Measurements from ENCODE around the gene IL13RA2.

DNA sequence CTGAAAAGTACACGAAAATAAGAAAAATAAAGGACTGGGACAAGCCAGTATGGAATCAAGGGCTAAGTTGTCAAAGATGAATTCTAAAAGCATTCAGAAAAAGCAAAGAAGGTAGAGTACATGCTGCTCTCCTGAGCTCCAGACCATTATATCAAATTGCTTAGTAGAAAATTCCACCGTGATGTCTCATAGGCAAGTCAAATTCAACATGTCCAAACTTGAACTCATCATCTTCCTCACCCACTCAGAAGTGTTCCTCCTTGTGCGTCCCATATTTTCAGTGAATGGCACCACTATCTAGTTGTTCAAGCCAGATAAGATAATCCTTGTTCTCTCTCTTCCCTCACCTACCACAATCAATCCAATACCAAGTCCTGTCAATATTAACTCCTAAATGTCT is 37.5 kb upstream of the IL13RA2 start:
- TF ChIP-seq POLR2A (IDR thresholded peaks at IDR 0.05), result no peak
- TF ChIP-seq CTCF (IDR thresholded peaks at IDR 0.05), result no peak
